HuH-7 (cell line): Measurements from ENCODE around the gene SMU1.

Experiments
- DNase-seq: peaks from one replicate; pipeline ENCODE4 v3.0.0; 2011; ENCODE audit warnings: low spot score

Gene SMU1

GRCh38 chr9:33044677-33045282, 31.7 kb downstream of the SMU1 start:
- peak; percentile 67 for DNase-seq

DNA sequence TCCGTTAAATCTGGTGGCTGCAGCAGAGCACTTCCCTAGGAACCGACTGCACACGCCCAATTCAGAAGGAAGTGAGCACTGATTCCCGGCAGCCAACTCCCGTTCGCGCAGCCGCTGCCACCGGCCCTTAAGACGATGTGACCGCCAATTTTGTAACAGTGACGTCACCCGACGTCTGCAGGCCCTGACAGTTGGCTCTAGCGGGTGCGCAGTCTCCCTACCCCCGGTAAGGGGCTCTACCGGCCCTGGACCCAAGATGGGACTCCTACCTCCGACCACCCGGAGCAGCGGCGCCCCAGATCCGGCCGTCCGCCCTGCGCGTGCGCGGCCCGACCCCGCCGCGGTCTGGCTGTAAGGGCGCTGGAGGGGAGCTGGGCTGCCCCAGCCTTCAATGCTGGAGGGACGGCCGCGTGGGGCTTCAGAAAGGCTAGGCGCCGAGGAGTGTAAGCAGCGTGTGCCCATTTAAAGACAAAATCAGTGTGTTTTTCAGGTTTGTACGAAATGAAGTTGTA, 32.3 kb downstream of the SMU1 start:
- peak; percentile 44 for DNase-seq

DNA sequence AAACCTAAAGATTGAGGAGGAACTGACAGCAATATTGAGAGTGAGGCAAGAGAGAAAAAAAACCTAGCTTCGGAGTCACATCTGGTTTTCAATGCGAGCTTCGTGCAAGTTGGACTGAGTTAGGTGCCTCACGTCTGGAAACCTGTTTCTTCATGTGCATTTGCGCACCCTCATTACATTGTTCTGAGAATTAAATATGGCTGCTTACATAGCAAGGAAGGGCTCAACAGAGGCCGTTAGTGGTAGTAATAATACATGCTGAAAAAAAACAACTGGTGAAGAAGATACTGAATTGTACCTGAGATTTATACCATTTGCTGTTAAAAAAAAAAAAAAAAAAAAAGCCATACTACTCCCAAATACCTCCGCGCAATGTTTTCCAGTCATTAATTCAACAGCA, 32.8 kb downstream of the SMU1 start:
- no peak for DNase-seq

DNA sequence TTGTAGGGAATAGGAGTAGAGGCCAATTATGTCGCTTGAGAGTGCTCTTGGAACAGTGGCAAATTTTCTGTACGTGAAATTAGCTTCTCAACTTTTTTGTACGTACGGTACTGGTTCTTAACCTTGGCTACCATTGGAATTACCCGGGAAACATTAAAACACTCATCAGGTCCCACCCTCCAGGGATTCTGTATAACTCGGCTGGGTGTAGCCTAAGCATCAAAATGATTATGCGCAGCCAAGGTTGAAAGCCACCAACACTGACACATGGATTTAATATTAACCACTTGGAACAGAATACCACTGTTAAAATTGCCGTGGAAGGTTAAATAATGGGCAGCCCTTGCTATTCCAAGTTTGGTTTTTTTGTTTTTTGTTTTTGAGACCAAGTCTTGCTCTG, 34.0 kb downstream of the SMU1 start:
- DNase-seq, result no peak

DNA sequence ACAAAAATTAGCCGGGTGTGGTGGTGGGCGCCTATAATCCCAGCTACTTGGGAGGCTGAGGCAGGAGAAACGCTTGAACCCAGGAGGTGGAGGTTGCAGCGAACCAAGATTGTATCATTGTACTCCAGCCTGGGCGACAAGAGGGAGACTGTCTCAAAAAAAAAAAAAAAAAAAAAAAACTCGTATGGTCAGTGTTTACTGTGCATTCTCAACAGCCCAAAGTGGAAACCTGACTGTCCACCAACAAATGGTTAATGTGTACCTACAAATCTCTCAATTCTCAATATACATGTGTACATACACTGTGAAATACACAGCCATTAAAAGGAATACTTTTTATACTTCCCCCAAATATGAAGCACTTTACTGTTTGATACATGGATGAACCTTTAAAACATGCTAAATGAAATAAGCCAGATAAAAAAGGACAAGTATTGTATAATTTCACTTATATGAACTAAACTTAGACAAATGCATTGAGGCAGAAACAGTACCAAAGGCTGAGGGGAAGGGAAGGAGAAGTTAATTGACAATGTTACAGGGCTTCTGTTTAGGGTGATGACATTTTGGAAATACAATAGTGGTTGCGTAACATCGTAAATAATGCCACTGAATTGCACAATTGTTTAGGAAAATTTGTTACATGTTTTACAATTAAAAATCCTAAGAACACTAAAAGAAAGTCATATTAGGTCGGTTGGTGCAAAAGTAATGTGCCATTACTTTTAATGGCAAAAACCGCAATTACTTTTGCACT, 34.9 kb downstream of the SMU1 start:
- DNase-seq, result no peak

- no peak for DNase-seq
Measured at GRCh38 chr9:33040792-33041431, 35.6 kb downstream of the SMU1 start.

DNA sequence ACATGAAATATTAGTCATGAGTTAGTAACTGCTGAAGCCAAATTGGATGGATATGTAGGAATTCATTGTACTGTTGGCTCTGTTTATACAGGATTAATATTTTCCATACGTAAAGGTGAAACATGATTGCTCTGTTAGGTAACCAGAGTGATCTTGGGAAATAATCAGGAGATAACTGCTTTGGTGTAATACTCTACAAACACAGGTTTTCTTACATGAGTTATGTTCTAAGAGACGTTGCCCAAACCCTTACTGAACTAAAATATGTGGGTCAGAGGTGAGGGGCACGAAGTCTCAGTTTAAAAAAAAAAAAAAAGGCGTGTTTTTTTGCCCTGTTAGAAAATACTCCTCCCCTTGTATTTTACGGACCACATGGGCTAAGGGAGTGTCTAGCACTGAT, 43.6 kb downstream of the SMU1 start:
- no peak for DNase-seq

DNA sequence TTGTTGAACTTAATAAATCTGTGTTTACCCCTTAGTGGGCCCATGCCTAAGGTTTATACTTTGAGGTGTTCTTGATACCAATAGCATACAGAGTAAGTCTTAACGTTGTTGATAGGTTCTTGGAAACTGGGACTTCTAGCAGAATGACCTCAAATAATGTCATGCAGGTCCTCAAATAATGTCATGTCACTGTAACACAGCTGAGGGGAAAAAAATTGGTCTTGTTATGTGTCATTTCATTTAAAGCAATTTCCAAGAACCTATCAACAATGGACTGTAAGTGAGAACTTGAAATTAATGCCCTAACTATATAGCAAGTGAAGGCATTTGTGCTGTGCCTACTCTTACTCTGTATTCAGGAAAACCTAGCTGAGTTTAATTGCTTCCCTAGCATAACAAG, 44.2 kb downstream of the SMU1 start:
- no peak for DNase-seq

DNA sequence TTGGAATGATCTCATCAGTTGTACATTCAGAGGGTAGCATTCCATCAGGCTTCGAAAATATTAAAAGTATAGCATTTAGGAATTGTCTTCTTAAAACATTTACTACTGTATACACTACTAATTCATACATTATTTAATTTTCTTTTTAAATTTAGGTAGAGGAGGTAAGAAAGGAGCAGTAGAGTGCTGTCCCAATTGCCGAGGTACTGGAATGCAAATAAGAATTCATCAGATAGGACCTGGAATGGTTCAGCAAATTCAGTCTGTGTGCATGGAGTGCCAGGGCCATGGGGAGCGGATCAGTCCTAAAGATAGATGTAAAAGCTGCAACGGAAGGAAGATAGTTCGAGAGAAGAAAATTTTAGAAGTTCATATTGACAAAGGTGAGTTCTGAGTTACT, 46.2 kb downstream of the SMU1 start:
- no peak for DNase-seq

- peak; percentile 21 for DNase-seq
Measured at GRCh38 chr9:33029231-33029786, 47.2 kb downstream of the SMU1 start.

- peak; percentile 61 for DNase-seq
Measured at GRCh38 chr9:33025572-33026342, 50.7 kb downstream of the SMU1 start.

DNA sequence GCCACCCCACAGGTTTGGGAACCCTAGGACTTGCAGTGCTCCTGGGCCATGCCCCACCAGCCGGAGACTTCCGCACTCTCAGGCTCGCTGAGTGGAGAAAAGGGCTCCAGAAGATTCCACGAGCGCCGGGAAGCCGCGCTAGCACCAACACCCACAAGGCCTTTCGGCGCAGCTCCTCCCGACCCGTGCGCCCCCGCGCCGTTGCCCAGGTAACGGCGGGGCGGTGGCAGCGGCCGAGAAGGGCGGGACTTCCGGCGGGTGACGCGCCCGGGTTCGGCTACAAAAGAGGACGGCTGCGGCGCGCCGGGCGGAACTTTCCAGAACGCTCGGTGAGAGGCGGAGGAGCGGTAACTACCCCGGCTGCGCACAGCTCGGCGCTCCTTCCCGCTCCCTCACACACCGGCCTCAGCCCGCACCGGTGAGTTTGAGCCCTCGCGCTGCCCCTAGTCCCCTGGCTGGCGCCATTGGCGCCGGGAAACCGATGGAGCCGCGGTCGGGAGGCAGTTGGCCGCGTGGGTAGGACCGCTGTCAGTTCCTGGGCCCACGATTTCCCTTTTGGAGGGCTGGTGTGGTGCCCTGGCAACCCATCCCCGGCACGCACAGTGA, 51.4 kb downstream of the SMU1 start, which contains the start of gene DNAJA1:
DNAJA1 (plus strand) TSS at position 308 of the 606 bp plus-strand sequence. CDS start 1,212 bp downstream, outside the sequence.
- peak; percentile 80 for DNase-seq

DNA sequence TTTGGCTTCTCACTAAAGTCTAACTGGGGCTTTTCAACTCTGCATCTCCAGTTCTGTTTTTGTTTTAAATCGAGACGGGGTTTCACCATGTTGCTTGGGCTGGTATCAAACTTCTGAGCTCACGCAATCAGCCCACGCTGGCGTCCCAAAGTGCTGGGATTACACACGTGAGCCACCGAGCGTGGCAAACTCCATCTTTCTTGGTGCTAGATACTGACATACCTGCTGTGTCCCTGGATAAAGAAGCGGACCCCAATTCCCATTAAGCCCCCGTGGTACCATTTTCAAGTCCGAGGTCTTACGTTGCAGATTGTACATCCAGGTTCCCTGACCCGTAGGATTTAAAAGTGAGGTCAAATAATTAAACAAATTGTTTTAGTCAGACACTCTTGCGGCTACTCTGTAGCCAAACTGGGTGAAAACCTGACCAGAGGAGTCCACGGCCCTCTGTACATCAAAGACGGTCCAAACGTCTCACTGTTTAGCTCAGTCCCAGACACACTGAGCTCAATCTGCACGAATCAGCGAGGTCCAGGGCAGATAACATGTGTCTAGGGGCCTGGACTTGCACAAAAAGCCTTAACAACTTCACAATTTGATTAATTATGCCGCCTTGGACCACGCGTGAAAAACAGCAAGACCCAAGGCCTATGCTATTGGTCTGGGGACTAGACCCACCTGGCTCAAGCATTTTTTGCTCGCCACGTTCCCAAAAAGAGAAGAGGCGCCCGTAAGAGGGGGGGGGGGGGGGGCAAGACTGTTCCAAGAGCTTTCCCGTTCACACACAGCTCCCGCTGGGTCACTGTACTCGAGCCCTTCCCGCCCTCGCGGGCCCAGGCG, 52.1 kb downstream of the SMU1 start:
- DNase-seq, result no peak

DNA sequence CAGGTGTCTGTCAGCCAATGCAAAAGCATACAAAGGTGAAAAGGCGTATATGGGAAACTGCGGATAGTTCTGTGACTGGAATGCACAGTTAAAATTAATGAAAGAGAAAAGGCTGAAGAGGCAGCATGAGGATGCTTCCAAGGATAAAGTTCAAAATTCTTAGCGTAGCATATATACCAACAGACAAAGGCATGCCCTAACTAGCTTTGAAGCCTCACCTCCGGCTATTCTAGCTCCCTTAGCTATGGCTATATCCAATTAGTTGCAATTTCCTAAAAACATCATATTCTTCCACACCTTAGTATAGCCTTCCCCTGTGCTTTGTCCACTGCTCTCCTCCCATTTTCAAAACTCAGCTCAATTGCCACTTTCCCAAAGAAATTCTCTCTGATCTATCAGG, 52.8 kb downstream of the SMU1 start:
- DNase-seq, result no peak

DNA sequence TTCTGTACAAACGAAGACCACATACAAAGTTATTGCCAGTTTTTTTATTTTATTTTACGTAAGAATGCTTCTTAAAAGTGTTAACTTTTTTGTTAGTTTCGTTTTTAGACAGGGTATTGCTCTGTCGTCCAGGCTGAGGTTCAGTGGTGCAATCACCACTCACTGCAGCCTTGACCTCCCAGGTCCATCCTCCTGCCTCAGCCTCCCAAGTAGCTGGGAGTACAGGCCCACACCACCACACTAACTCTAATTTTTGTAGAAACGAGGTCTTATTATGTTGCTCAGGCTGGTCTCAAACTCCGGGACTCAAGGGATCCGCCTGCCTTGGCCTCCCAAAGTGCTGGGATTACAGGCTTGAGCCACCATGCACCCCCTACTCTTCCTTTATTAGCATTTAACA, 53.7 kb downstream of the SMU1 start:
- no peak for DNase-seq

GRCh38 chr9:33022303-33022702, 54.2 kb downstream of the SMU1 start:
- DNase-seq, result no peak

DNA sequence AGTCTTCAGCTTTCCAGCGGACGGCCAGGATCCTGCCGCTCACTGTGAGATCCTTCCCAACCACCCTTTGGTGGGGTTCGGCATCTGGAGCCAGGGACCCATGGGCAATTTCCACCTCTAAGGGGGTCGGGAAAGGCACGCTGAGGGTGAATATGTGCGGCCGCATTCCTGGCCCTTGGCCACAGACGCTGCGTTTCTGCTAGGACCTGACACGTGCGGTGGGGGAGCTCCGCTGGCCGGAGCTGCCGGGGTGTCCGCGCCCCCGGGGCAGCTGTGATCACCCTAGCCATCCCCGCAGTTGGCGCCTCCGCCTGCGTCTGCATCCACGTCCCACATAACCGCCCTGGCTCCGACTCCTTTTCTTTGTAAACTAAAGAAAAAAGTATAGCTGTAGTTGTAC, 56.7 kb downstream of the SMU1 start:
- no peak for DNase-seq

DNA sequence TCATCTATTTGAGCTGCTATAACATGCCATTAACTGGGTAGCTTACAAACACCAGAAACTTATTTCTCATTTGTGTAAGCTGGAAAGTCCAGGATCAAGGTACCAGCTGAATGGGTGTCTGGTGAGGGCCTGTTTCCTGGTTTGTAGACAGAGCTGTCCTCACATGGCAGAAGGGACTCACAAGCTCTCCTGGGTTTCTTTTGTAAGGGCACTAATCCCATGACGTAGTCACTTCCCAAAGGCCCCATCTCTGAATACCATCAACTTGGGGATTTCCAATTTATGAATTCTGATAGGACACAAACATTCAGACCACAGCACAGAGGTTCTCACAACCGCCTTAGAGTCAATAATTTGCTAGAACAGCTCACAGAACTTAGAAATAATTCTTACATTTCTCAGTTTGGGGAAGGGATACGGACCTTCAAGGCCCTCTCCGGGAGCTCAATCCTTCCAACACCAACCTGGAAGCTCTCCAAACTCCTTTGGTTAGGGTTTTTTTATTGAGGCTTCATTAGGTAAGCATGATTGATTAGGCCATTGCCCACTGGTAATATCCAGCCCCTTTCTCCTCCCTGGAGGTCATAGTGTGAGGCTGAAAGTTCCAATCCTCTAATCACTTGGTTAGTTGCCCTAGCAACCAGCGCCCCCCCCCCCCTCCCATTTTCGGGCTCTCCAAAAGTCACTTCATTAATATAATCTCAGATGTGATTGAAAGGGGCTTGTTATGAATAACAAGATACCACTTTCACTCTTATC, 59.0 kb downstream of the SMU1 start:
- no peak for DNase-seq

GRCh38 chr9:33014665-33015014, 61.8 kb downstream of the SMU1 start:
- DNase-seq, result no peak
